OCI-LY3 (cell line): ENCODE data around the gene LIFR.

Experiments used
- H2AFZ ChIP-seq: fragments of 200-600, 300-600 bp; shearing (Covaris generic); 2 replicates; pipeline ENCODE4 v1.6.0; 2014; ENCODE audit warnings: antibody characterized with exemption, low read depth, low read length
- H3K27ac ChIP-seq: fragments of 200-600, 300-600 bp; sonication (generic); 2 replicates; pipeline ENCODE4 v1.5.1; 2014; ENCODE audit warnings: mild to moderate bottlenecking, low read length, moderate library complexity, mixed read lengths
- H3K27me3 ChIP-seq: fragments of 200-600, 300-600 bp; sonication (generic); 2 replicates; pipeline ENCODE4 v1.6.1; 2014; ENCODE audit warnings: low read depth, low read length, mixed read lengths
- H3K36me3 ChIP-seq: fragments of 200-600, 300-600 bp; sonication (generic); replicated peaks from 2 replicates; pipeline ENCODE3; 2014; ENCODE audit warnings: low read depth, low read length, mixed read lengths
- H3K4me1 ChIP-seq: fragments of 300-600, 200-600 bp; sonication (generic); 2 replicates; pipeline ENCODE4 v1.6.1; 2014; ENCODE audit warnings: low read length, mixed read lengths
- H3K4me2 ChIP-seq: fragments of 200-600, 300-600 bp; sonication (generic); 2 replicates; pipeline ENCODE4 v1.6.1; 2014; ENCODE audit warnings: low read length, mixed read lengths
- H3K4me3 ChIP-seq: fragments of 300-600, 200-600 bp; sonication (generic); 2 replicates; pipeline ENCODE4 v1.5.1; 2014; ENCODE audit warnings: antibody characterized with exemption, mild to moderate bottlenecking, low read length, moderate library complexity
- H3K79me2 ChIP-seq: fragments of 300-600, 200-600 bp; shearing (Covaris generic); 2 replicates; pipeline ENCODE4 v1.6.1; 2014; ENCODE audit warnings: mild to moderate bottlenecking, low read length, mixed read lengths
- H3K9ac ChIP-seq: fragments of 300-600, 200-600 bp; shearing (Covaris generic); 2 replicates; pipeline ENCODE4 v1.6.0; 2014; ENCODE audit warnings: mild to moderate bottlenecking, low read length, moderate library complexity
- H3K9me3 ChIP-seq: fragments of 200-600, 300-600 bp; shearing (Covaris generic); 2 replicates; pipeline ENCODE4 v1.6.1; 2014; ENCODE audit warnings: low read length, mixed read lengths; ENCODE audit not compliant: insufficient read depth
- H4K20me1 ChIP-seq: fragments of 200-600, 300-600 bp; sonication (generic); 2 replicates; pipeline ENCODE4 v1.6.1; 2016; ENCODE audit warnings: low read length, mixed read lengths; ENCODE audit not compliant: insufficient read depth
- CTCF ChIP-seq: fragments of 200-600, 300-600 bp; sonication (generic); IDR thresholded peaks from 2 replicates; pipeline ENCODE4 v1.5.1; 2014; ENCODE audit warnings: antibody characterized with exemption, low read length, low read depth
- EZH2phosphoT487 ChIP-seq: fragments of 200-600 bp; shearing (Covaris generic); IDR thresholded peaks from 2 replicates; pipeline ENCODE4 v1.6.1; 2018; ENCODE audit warnings: antibody characterized with exemption, mixed run types, low read depth

Gene LIFR

GRCh38 chr5:38595132-38595745, 38.8 kb upstream of the LIFR start:
- H3K27ac ChIP-seq: no peak overlapping the region
- H3K36me3 ChIP-seq: no peaks in the 10 kb centered on the region
- no peak overlapping the region for H3K4me3 ChIP-seq
- H3K27me3 ChIP-seq: 0 out of 2 replicates have a peak, but pooled peaks cover 3% of the 10 kb centered on the region
- H3K9me3 ChIP-seq: no peaks in the 10 kb centered on the region
- H3K4me1 ChIP-seq: no peaks in the 10 kb centered on the region
- no peak for TF ChIP-seq CTCF
- TF ChIP-seq EZH2phosphoT487: no peak
- H3K4me2 ChIP-seq: no peak overlapping the region
- no peak overlapping the region for H2AFZ ChIP-seq
- H3K9ac ChIP-seq: no peak overlapping the region
- no peaks in the 10 kb centered on the region for H3K79me2 ChIP-seq
- no peaks in the 10 kb centered on the region for H4K20me1 ChIP-seq

- Histone ChIP-seq H4K20me1 (no peaks in the 10 kb centered on the region), H3K27me3 (0 out of 2 replicates have a peak, but pooled peaks cover 3% of the 10 kb centered on the region), H3K4me1 (no peaks in the 10 kb centered on the region), H2AFZ (no peak overlapping the region), H3K36me3 (no peaks in the 10 kb centered on the region), H3K9me3 (no peaks in the 10 kb centered on the region), H3K4me2 (no peak overlapping the region), H3K79me2 (no peaks in the 10 kb centered on the region), H3K4me3 (no peak overlapping the region), H3K9ac (no peak overlapping the region), H3K27ac (no peak overlapping the region)
- TF ChIP-seq CTCF (no peak), EZH2phosphoT487 (no peak)
Observed at GRCh38 chr5:38593959-38594358, 37.5 kb upstream of the LIFR start.

- Histone ChIP-seq H4K20me1 (no peaks in the 10 kb centered on the region), H3K4me1 (no peaks in the 10 kb centered on the region), H3K27me3 (0 out of 2 replicates have a peak, but pooled peaks cover 3% of the 10 kb centered on the region), H3K27ac (no peak overlapping the region), H3K4me2 (no peak overlapping the region), H3K79me2 (no peaks in the 10 kb centered on the region), H3K9ac (no peak overlapping the region), H2AFZ (no peak overlapping the region), H3K36me3 (no peaks in the 10 kb centered on the region), H3K9me3 (no peaks in the 10 kb centered on the region), H3K4me3 (no peak overlapping the region)
- TF ChIP-seq CTCF (no peak), EZH2phosphoT487 (no peak)
Observed at GRCh38 chr5:38591523-38591849, 35.0 kb upstream of the LIFR start.

- 0 out of 2 replicates have a peak, but pooled peaks cover 3% of the 10 kb centered on the region for H3K27me3 ChIP-seq
Observed at GRCh38 chr5:38590838-38591522, 34.5 kb upstream of the LIFR start.

More at GRCh38 chr5:38590838-38591522, 34.5 kb upstream of the LIFR start:
- no peak for TF ChIP-seq EZH2phosphoT487
- no peak for TF ChIP-seq CTCF
- no peak overlapping the region for H3K27ac ChIP-seq
- H3K79me2 ChIP-seq: no peaks in the 10 kb centered on the region
- no peaks in the 10 kb centered on the region for H4K20me1 ChIP-seq
- no peak overlapping the region for H3K4me3 ChIP-seq
- H3K4me2 ChIP-seq: no peak overlapping the region
- no peaks in the 10 kb centered on the region for H3K4me1 ChIP-seq
- no peak overlapping the region for H3K9ac ChIP-seq
- no peaks in the 10 kb centered on the region for H3K36me3 ChIP-seq
- H2AFZ ChIP-seq: no peak overlapping the region
- no peaks in the 10 kb centered on the region for H3K9me3 ChIP-seq
